ENCODE data around the gene ERBB2.
A peak's percentile ranks its signal among the peaks of the same experiment; 100 is the strongest.

The ERBB2 gene

GRCh38 chr17:39702901-39703893, 3.3 kb downstream of the ERBB2 start:
- H3K9ac ChIP-seq (ENCODE audit: low read depth, low read length, poor library complexity) = peak overlapping the region; percentile 46
- H3K27ac ChIP-seq (replicated peaks; ENCODE audit: low read length) = peak overlapping the region; percentile 26
- H2AFZ ChIP-seq (ENCODE audit: low read length) = no peak overlapping the region
- no peak overlapping the region for H3K14ac ChIP-seq (ENCODE audit: low read length)
- H3K36me3 ChIP-seq (replicated peaks in 1 of 2; ENCODE audit: control insufficient read depth in 2 of 2, insufficient read depth in 2 of 2, low read length in 2 of 2) = peaks cover 13 to 39% of the 10 kb centered on the region in 2 donors
- no peaks in the 10 kb centered on the region for H3K9me3 ChIP-seq (replicated peaks in 1 of 2; ENCODE audit: control insufficient read depth in 2 of 2, insufficient read depth in 1 of 2, low read depth in 1 of 2, low read length in 2 of 2)
- no peak overlapping the region for H2BK12ac ChIP-seq (ENCODE audit: low read length)
- no CpG with 5 or more reads among the region's 12 CpGs for WGBS, 2 donors (ENCODE audit: extremely low coverage in 2 of 2, insufficient read length in 2 of 2, insufficient replicate concordance in 1 of 2)
- H3K4ac ChIP-seq (ENCODE audit: low read length) = no peak overlapping the region
- peaks cover 10 to 34% of the 10 kb centered on the region in 2 donors for H3K4me1 ChIP-seq (ENCODE audit: control insufficient read depth in 2 of 2, insufficient read depth in 1 of 2, low read depth in 1 of 2, low read length in 2 of 2)
- H2BK5ac ChIP-seq (ENCODE audit: low read length) = peak overlapping the region; percentile 0
- no peak overlapping the region for H3K23ac ChIP-seq (ENCODE audit: low read depth, low read length, poor library complexity)
- peaks cover 23% of the 10 kb centered on the region for H3K79me1 ChIP-seq (ENCODE audit: low read depth, low read length)
- peak overlapping the region; percentile 85 for H3K18ac ChIP-seq (ENCODE audit: low read length)
- no peaks in the 10 kb centered on the region for H3K27me3 ChIP-seq (ENCODE audit: control insufficient read depth in 3 of 3, insufficient read depth in 3 of 3, low read depth in 1 of 3, low read length in 3 of 3)
- no peak overlapping the region for H3K4me2 ChIP-seq (ENCODE audit: insufficient read depth, low read length, poor library complexity, severe bottlenecking)
- no peak overlapping the region for H2BK15ac ChIP-seq (ENCODE audit: low read length)
- H4K91ac ChIP-seq (ENCODE audit: low read depth, low read length, poor library complexity) = no peak overlapping the region
- H3K4me3 ChIP-seq (ENCODE audit: low read length in 2 of 2) = no peak overlapping the region
- no peak for DNase-seq (ENCODE audit: low spot score)
- H2BK120ac ChIP-seq (ENCODE audit: low read depth, low read length) = no peak overlapping the region
- H2AK5ac ChIP-seq (ENCODE audit: low read depth, low read length) = peak overlapping the region; percentile 35
- H4K8ac ChIP-seq (ENCODE audit: low read depth, low read length) = no peak overlapping the region

GRCh38 chr17:39703913-39704312, 4.0 kb downstream of the ERBB2 start:
- Histone ChIP-seq H2BK15ac (ENCODE audit: low read length) (no peak overlapping the region), H2BK12ac (ENCODE audit: low read length) (no peak overlapping the region), H3K4me3 (ENCODE audit: low read length in 2 of 2) (no peak overlapping the region), H3K9ac (ENCODE audit: low read depth, low read length, poor library complexity) (no peak overlapping the region), H2BK120ac (ENCODE audit: low read depth, low read length) (no peak overlapping the region), H3K23ac (ENCODE audit: low read depth, low read length, poor library complexity) (no peak overlapping the region), H3K27ac (replicated peaks; ENCODE audit: low read length) (no peak overlapping the region), H3K4me2 (ENCODE audit: insufficient read depth, low read length, poor library complexity, severe bottlenecking) (no peak overlapping the region), H2AFZ (ENCODE audit: low read length) (no peak overlapping the region), H4K8ac (ENCODE audit: low read depth, low read length) (no peak overlapping the region), H3K4ac (ENCODE audit: low read length) (no peak overlapping the region), H3K36me3 (replicated peaks in 1 of 2; ENCODE audit: control insufficient read depth in 2 of 2, insufficient read depth in 2 of 2, low read length in 2 of 2) (peaks cover 20 to 46% of the 10 kb centered on the region in 2 donors), H2AK5ac (ENCODE audit: low read depth, low read length) (no peak overlapping the region), H3K9me3 (replicated peaks in 1 of 2; ENCODE audit: control insufficient read depth in 2 of 2, insufficient read depth in 1 of 2, low read depth in 1 of 2, low read length in 2 of 2) (no peaks in the 10 kb centered on the region), H3K14ac (ENCODE audit: low read length) (no peak overlapping the region), H3K4me1 (ENCODE audit: control insufficient read depth in 2 of 2, insufficient read depth in 1 of 2, low read depth in 1 of 2, low read length in 2 of 2) (peaks cover 10 to 34% of the 10 kb centered on the region in 2 donors), H3K79me1 (ENCODE audit: low read depth, low read length) (peaks cover 23% of the 10 kb centered on the region), H3K27me3 (ENCODE audit: control insufficient read depth in 3 of 3, insufficient read depth in 3 of 3, low read depth in 1 of 3, low read length in 3 of 3) (no peaks in the 10 kb centered on the region), H2BK5ac (ENCODE audit: low read length) (no peak overlapping the region), H4K91ac (ENCODE audit: low read depth, low read length, poor library complexity) (no peak overlapping the region), H3K18ac (ENCODE audit: low read length) (no peak overlapping the region)
- no CpG with 5 or more reads among the region's 5 CpGs for WGBS, 2 donors (ENCODE audit: extremely low coverage in 2 of 2, insufficient read length in 2 of 2, insufficient replicate concordance in 1 of 2)
- no peak for DNase-seq (ENCODE audit: low spot score)

GRCh38 chr17:39704821-39705551, 5.1 kb downstream of the ERBB2 start:
- DNase-seq (ENCODE audit: low spot score) = no peak
- Histone ChIP-seq H2BK15ac (ENCODE audit: low read length) (no peak overlapping the region), H3K18ac (ENCODE audit: low read length) (peak overlapping the region; percentile 69), H3K4ac (ENCODE audit: low read length) (no peak overlapping the region), H3K27me3 (ENCODE audit: control insufficient read depth in 3 of 3, insufficient read depth in 3 of 3, low read depth in 1 of 3, low read length in 3 of 3) (no peaks in the 10 kb centered on the region), H4K91ac (ENCODE audit: low read depth, low read length, poor library complexity) (no peak overlapping the region), H3K4me2 (ENCODE audit: insufficient read depth, low read length, poor library complexity, severe bottlenecking) (no peak overlapping the region), H3K27ac (replicated peaks; ENCODE audit: low read length) (peak overlapping the region; percentile 12), H2BK120ac (ENCODE audit: low read depth, low read length) (no peak overlapping the region), H3K36me3 (replicated peaks in 1 of 2; ENCODE audit: control insufficient read depth in 2 of 2, insufficient read depth in 2 of 2, low read length in 2 of 2) (peaks cover 29 to 57% of the 10 kb centered on the region in 2 donors), H3K9ac (ENCODE audit: low read depth, low read length, poor library complexity) (peak overlapping the region; percentile 75), H3K4me3 (ENCODE audit: low read length in 2 of 2) (no peak overlapping the region), H3K14ac (ENCODE audit: low read length) (peak overlapping the region; percentile 76), H2BK5ac (ENCODE audit: low read length) (peak overlapping the region; percentile 10), H4K8ac (ENCODE audit: low read depth, low read length) (no peak overlapping the region), H3K9me3 (replicated peaks in 1 of 2; ENCODE audit: control insufficient read depth in 2 of 2, insufficient read depth in 1 of 2, low read depth in 1 of 2, low read length in 2 of 2) (no peaks in the 10 kb centered on the region), H3K23ac (ENCODE audit: low read depth, low read length, poor library complexity) (peak overlapping the region; percentile 37), H3K79me1 (ENCODE audit: low read depth, low read length) (peaks cover 25% of the 10 kb centered on the region), H3K4me1 (ENCODE audit: control insufficient read depth in 2 of 2, insufficient read depth in 1 of 2, low read depth in 1 of 2, low read length in 2 of 2) (peaks cover 10 to 32% of the 10 kb centered on the region in 2 donors), H2AK5ac (ENCODE audit: low read depth, low read length) (peak overlapping the region; percentile 60), H2BK12ac (ENCODE audit: low read length) (no peak overlapping the region), H2AFZ (ENCODE audit: low read length) (no peak overlapping the region)
- 100% methylated on average over 2 of the region's 11 CpGs; no CpG with 5 or more reads in 1 of the 2 donors for WGBS, 2 donors (ENCODE audit: extremely low coverage in 2 of 2, insufficient read length in 2 of 2, insufficient replicate concordance in 1 of 2)

Measured in neuronal stem cell (in vitro differentiated cells).